HT1080 (cell line): ENCODE results near the gene PHC1. TPM values are rescaled to one million over a fixed set of nuclear protein-coding genes. Genes with fewer than 3 reads are reported as not detected.

Source experiments
- total RNA-seq: library from RNA; depleted of rRNA; stranded (reverse); fragments of >200 nt; shearing (Covaris generic); gene quantifications from 2 replicates; pipeline ENCODE4 v1.2.3, GENCODE V29; 2014; rRNA removed

Gene PHC1
- total RNA-seq, 1 experiment from 2014 or later, result 32.2 TPM

Other genes with a start within 250 kb of the PHC1 start
- 18.0 and 20.3 TPM in 2 replicates for gene RIMKLB, start 216.5 kb upstream of the PHC1 start, total RNA-seq
- gene A2ML1, start 91.9 kb upstream of the PHC1 start, total RNA-seq, result 0.02 TPM in 1 of 2 replicates, not detected in the other
- gene M6PR, start 35.1 kb downstream of the PHC1 start, total RNA-seq, result 428 and 528 TPM in 2 replicates
- gene KLRG1, start 75.0 kb downstream of the PHC1 start, total RNA-seq, result 2.3 and 5.1 TPM in 2 replicates
- gene A2M, start 201.4 kb downstream of the PHC1 start, total RNA-seq, result 0.08 TPM in 1 of 2 replicates, not detected in the other